Lung (tissue), 12 donors: ENCODE data around the gene RUFY4. TPM values are rescaled to one million over a fixed set of nuclear protein-coding genes. Genes with fewer than 3 reads are reported as not detected.

Experiments
- ATAC-seq: fragments of 200-7000 bp; cut with Tn5 transposase; one replicate; pipeline ENCODE4 v1.9.1; 2020; ENCODE audit warnings: moderate number of reproducible peaks; ENCODE audit not compliant: insufficient read depth, low FRiP score
- DNase-seq, 3 donors: peaks; one replicate each; pipeline ENCODE4 v3.0.0-alpha.2; 2013 to 2017
- H3K27ac ChIP-seq, 2 donors: one replicate each; pipeline ENCODE4 v1.5.1; 2013; ENCODE audit warnings: mild to moderate bottlenecking in 2 of 2, moderate library complexity in 2 of 2, control low read depth in 1 of 2, inconsistent platforms in 1 of 2, low read depth in 1 of 2, low read length in 1 of 2
- H3K27me3 ChIP-seq, 3 donors: one replicate each; pipeline ENCODE4 v1.5.1; 2013; ENCODE audit warnings: low read length in 2 of 3; ENCODE audit not compliant: control insufficient read depth in 3 of 3, insufficient read depth in 3 of 3
- H3K36me3 ChIP-seq, 4 donors: one replicate each; pipeline ENCODE4 v1.5.1; 2013; ENCODE audit warnings: low read length in 4 of 4, mild to moderate bottlenecking in 1 of 4, moderate library complexity in 1 of 4; ENCODE audit not compliant: control insufficient read depth in 4 of 4, insufficient read depth in 4 of 4
- H3K4me1 ChIP-seq, 5 donors: one replicate each; pipeline ENCODE4 v1.5.1; 2013; ENCODE audit warnings: low read length in 5 of 5, mild to moderate bottlenecking in 2 of 5, moderate library complexity in 1 of 5; ENCODE audit not compliant: control insufficient read depth in 5 of 5, insufficient read depth in 5 of 5
- H3K4me3 ChIP-seq: one replicate; pipeline ENCODE4 v1.5.1; 2013; ENCODE audit warnings: mild to moderate bottlenecking, control low read depth, moderate library complexity
- H3K9ac ChIP-seq, 2 donors: one replicate each; pipeline ENCODE4 v1.5.1; 2013; ENCODE audit warnings: low read length in 2 of 2, control low read depth in 1 of 2; ENCODE audit not compliant: insufficient read depth in 1 of 2
- H3K9me3 ChIP-seq, 4 donors: one replicate each; pipeline ENCODE4 v1.5.1; 2013; ENCODE audit warnings: low read length in 3 of 4, mild to moderate bottlenecking in 1 of 4, moderate library complexity in 1 of 4; ENCODE audit not compliant: control insufficient read depth in 4 of 4, insufficient read depth in 3 of 4
- CTCF ChIP-seq: IDR thresholded peaks from 2 replicates; pipeline ENCODE4 v1.5.1; 2012; ENCODE audit warnings: mild to moderate bottlenecking; ENCODE audit errors: control extremely low read depth, extremely low read depth
- WGBS, 2 donors: extraction: QIAGEN DNeasy Blood & Tissue Kit; methylation state at CpG; one replicate each; pipeline ENCODE4 v1.1.7; 2013; 5-methylcytosine and 5-hydroxymethylcytosine counted together
- polyA plus RNA-seq, 2 donors: library from polyadenylated mRNA; stranded (reverse); fragments of 200-250 nt; gene quantifications; one replicate each; pipeline ENCODE4 v1.2.1, GENCODE V29; 2013
- total RNA-seq, 2 donors: library from RNA; depleted of rRNA in 1 of 2; stranded (reverse); fragments of >200 nt in 1 of 2; gene quantifications; one replicate each; pipeline ENCODE4 v1.2.1, GENCODE V29; 2014 to 2021
- donor health status: control.
- donor health status: control.
- donor health status: Bipolar disorder and iron deficiency.
- donor health status: healthy.
- donor health status: DM: yes; HTN: yes; CAD: no.

RUFY4 gene
- total and polyA plus RNA-seq, 4 donors, result 0.15 to 0.57 (median 0.37) TPM

DNA sequence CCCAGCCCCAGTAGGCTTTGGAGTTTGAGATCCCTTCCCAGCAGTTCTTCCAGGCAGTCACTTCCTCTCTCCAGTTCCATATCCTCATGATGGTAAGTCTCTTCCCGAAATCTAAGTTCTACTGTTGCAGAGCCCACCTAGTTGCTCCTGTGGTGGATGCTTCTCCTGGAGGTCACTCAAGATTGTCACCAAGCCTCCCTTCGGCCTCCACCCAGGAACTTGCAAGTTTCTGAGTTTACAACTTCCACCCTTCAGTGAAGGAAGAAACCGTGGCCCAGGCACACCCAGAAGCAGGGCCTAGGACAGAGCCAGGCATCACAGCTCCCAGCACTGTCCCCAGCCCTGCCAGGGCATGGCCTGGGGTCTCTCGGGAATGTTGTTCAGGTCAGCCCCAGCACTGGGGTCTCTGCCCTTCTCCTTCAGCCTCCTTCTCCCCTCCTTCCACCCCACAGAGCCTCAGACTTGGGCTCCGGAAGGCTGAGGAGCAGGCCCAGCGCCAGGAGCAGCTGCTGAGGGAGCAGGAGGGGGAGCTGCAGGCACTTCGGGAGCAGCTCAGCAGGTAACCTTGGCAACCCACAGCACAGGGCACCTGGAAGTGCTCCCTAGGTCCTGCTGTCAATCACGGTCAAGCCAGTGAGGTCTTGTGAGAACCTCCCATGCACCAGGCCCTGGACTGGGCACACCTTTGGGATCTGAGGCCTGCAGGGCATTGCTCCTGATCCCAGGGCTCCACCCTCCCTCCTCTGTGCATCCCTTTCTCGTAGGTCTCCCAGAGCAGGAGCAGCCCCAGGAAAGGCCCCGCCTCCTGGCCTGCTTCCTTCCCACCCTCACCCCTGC is 7.1 kb downstream of the RUFY4 start:
- ATAC-seq (no peak), DNase-seq (no peak)
- Histone ChIP-seq H3K36me3 (no peaks in the 10 kb centered on the region), H3K4me1 (no peaks in the 10 kb centered on the region), H3K27ac (no peak overlapping the region), H3K4me3 (no peak overlapping the region), H3K27me3 (peaks cover 0 to 4% (median 0%) of the 10 kb centered on the region in 3 donors), H3K9me3 (no peaks in the 10 kb centered on the region), H3K9ac (no peak overlapping the region)
- WGBS, 2 donors, result 82 to 85% methylated on average over 10 of the region's 10 CpGs
- TF ChIP-seq CTCF, result no peak

DNA sequence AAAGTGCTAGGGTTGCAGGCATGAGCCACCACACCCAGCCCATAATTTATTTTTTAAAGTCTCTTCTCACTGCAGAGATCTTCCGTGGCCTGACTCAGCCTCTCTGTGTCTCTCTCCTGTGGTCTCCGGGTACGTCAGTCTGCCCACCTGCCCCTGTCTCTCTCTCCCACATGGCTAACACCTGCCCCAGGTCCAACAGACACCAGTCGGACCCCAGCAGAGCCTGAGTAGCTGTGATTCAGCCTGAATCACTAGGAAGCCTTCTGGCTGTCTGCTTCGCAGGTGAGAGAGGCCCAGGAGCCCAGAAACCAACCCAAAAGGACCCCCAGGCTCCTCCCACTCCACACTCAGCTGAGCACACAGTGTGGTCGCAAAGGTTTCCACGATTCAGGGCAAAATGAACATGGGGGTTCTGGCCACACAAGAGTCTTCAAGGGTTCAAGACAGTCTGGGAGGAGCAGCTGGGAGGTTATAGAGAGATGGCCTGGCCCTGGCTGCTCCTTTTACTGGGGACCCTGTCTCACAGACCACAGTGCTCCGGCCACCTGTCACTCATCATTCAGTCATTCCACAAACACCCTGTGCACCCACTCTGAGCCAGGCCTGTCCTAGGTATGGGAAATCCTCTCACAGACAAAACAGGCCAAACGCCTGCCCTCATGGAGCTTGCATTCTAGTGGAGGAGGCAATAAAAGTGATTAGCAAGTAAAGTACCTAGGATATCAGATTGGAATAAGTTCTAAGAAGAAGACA is 8.6 kb downstream of the RUFY4 start:
- TF ChIP-seq CTCF, result no peak
- H3K27me3 ChIP-seq, result peaks cover 0 to 4% (median 0%) of the 10 kb centered on the region in 3 donors
- no peak overlapping the region for H3K9ac ChIP-seq
- no peaks in the 10 kb centered on the region for H3K9me3 ChIP-seq
- no peak for DNase-seq
- no peak overlapping the region for H3K27ac ChIP-seq
- no peaks in the 10 kb centered on the region for H3K36me3 ChIP-seq
- H3K4me1 ChIP-seq, result no peaks in the 10 kb centered on the region
- WGBS, 2 donors, result 91 to 92% methylated on average over 9 of the region's 9 CpGs
- H3K4me3 ChIP-seq, result no peak overlapping the region
- no peak for ATAC-seq

GRCh38 chr2:218079943-218080913 is 11.2 kb downstream of the RUFY4 start:
- WGBS, 2 donors, result 74 to 78% methylated on average over 15 of the region's 15 CpGs
- H3K4me1 ChIP-seq, result no peaks in the 10 kb centered on the region
- TF ChIP-seq CTCF, result no peak
- no peak overlapping the region for H3K4me3 ChIP-seq
- peaks cover 0 to 2% (median 0%) of the 10 kb centered on the region in 4 donors for H3K9me3 ChIP-seq
- H3K9ac ChIP-seq, result no peak overlapping the region
- no peak overlapping the region for H3K27ac ChIP-seq
- no peaks in the 10 kb centered on the region for H3K36me3 ChIP-seq
- DNase-seq (no peak), ATAC-seq (no peak)
- H3K27me3 ChIP-seq, result peaks cover 0 to 4% (median 0%) of the 10 kb centered on the region in 3 donors
